Ishikawa (cell line): ENCODE results near the gene SERHL2.

Experiments
- CEBPB ChIP-seq: IDR thresholded peaks from 2 replicates; pipeline ENCODE4 v1.6.1; 2012
- CREB1 ChIP-seq: IDR thresholded peaks from 2 replicates; pipeline ENCODE4 v1.6.1; 2012; ENCODE audit warnings: low read depth
- EGR1 ChIP-seq: IDR thresholded peaks from 2 replicates; pipeline ENCODE4 v1.6.1; 2012
- EP300 ChIP-seq: IDR thresholded peaks from 2 replicates; pipeline ENCODE4 v1.6.1; 2012; ENCODE audit warnings: borderline replicate concordance
- FOXM1 ChIP-seq: IDR thresholded peaks from 2 replicates; pipeline ENCODE4 v1.6.1; 2012; ENCODE audit warnings: low read depth, borderline replicate concordance
- MAX ChIP-seq: IDR thresholded peaks from 2 replicates; pipeline ENCODE4 v1.6.1; 2012
- NFIC ChIP-seq: IDR thresholded peaks from 2 replicates; pipeline ENCODE4 v1.6.1; 2012
- RAD21 ChIP-seq: IDR thresholded peaks from 2 replicates; pipeline ENCODE4 v1.6.1; 2012; ENCODE audit warnings: low read depth
- REST ChIP-seq: IDR thresholded peaks from 2 replicates; pipeline ENCODE4 v1.6.1; 2012; ENCODE audit warnings: low read depth, mild to moderate bottlenecking
- TAF1 ChIP-seq: IDR thresholded peaks from 2 replicates; pipeline ENCODE4 v1.6.1; 2012; ENCODE audit warnings: low read depth, mild to moderate bottlenecking
- TCF12 ChIP-seq: IDR thresholded peaks from 2 replicates; pipeline ENCODE4 v1.6.1; 2012; ENCODE audit warnings: low read depth
- TEAD4 ChIP-seq: IDR thresholded peaks from 2 replicates; pipeline ENCODE4 v1.6.1; 2012
- USF1 ChIP-seq: IDR thresholded peaks from 2 replicates; pipeline ENCODE4 v1.6.1; 2012
- YY1 ChIP-seq: IDR thresholded peaks from 2 replicates; pipeline ENCODE4 v1.6.1; 2012; ENCODE audit warnings: low read depth
- ZBTB7A ChIP-seq: IDR thresholded peaks from 2 replicates; pipeline ENCODE4 v1.6.1; 2012; ENCODE audit warnings: low read depth

Gene SERHL2

GRCh38 chr22:42548597-42549330 is 5.0 kb upstream of the SERHL2 start:
- TF ChIP-seq USF1 (no peak), MAX (no peak), REST (no peak), YY1 (no peak), CREB1 (no peak), EP300 (no peak), TCF12 (no peak), CEBPB (no peak), NFIC (no peak), ZBTB7A (no peak), FOXM1 (no peak), EGR1 (no peak), TEAD4 (no peak), TAF1 (no peak), RAD21 (no peak)

GRCh38 chr22:42549331-42550060 is 4.3 kb upstream of the SERHL2 start:
- TF ChIP-seq RAD21 (no peak), CREB1 (no peak), TEAD4 (no peak), USF1 (no peak), REST (no peak), NFIC (no peak), EGR1 (no peak), ZBTB7A (no peak), MAX (no peak), TCF12 (no peak), YY1 (no peak), CEBPB (no peak), EP300 (no peak), TAF1 (no peak), FOXM1 (no peak)

- 0 out of 2 replicates have a peak, but pooled peaks have one; percentile 11 for TF ChIP-seq TEAD4
- TF ChIP-seq CEBPB, result no peak
- no peak for TF ChIP-seq FOXM1
- TF ChIP-seq USF1, result peak; percentile 22; the same call in 1 of the 2 replicates
- TF ChIP-seq MAX, result 0 out of 2 replicates have a peak, but pooled peaks have one; percentile 11
Observed at GRCh38 chr22:42560381-42560780, 6.6 kb downstream of the SERHL2 start.

- TF ChIP-seq ZBTB7A (no peak), YY1 (no peak), REST (no peak), RAD21 (peak; percentile 57), USF1 (no peak), MAX (no peak), TCF12 (no peak), CEBPB (no peak), EP300 (no peak)
Observed at GRCh38 chr22:42560781-42561180, 7.0 kb downstream of the SERHL2 start.
